ENCODE results near the gene C1orf159.

DNA sequence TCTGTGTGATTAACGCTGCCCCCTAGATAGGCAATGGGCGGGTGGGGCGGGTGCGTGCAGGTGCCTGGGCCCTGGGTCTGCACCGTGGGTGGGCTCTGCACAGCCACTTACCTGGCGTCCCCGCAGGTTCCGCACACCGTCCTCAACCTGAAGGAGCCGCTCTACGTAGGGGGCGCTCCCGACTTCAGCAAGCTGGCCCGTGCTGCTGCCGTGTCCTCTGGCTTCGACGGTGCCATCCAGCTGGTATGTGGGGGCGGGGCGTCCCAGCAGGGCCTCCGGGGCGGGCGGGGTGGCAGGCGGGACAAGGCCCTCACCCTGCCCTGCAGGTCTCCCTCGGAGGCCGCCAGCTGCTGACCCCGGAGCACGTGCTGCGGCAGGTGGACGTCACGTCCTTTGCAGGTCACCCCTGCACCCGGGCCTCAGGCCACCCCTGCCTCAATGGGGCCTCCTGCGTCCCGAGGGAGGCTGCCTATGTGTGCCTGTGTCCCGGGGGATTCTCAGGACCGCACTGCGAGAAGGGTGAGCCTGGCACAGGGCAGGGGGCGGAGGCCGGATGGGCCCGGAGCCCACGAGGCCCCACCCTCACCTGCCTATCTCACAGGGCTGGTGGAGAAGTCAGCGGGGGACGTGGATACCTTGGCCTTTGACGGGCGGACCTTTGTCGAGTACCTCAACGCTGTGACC lies 64.6 kb downstream of the C1orf159 start:
- TF ChIP-seq ARNT (IDR thresholded peaks at IDR 0.05) (no peak), SUZ12 (IDR thresholded peaks at IDR 0.05) (no peak)

All from HEK293T (cell line).